OCI-LY3 (cell line): ENCODE data around the gene OSBPL3.

Source experiments
- CTCF ChIP-seq: fragments of 200-600, 300-600 bp; sonication (generic); IDR thresholded peaks from 2 replicates; pipeline ENCODE4 v1.5.1; 2014; ENCODE audit warnings: antibody characterized with exemption, low read length, low read depth
- EZH2phosphoT487 ChIP-seq: fragments of 200-600 bp; shearing (Covaris generic); IDR thresholded peaks from 2 replicates; pipeline ENCODE4 v1.6.1; 2018; ENCODE audit warnings: antibody characterized with exemption, mixed run types, low read depth

GRCh38 chr7:24830440-24831050 is 149.4 kb downstream of the OSBPL3 start:
- no peak for TF ChIP-seq CTCF
- TF ChIP-seq EZH2phosphoT487 = no peak
